H1 (cell line): ENCODE measurements around the gene NET1.

Experiments used
- EP300 ChIP-seq, 2 experiments: IDR thresholded peaks; 1 replicate in 1 of 2; 2 replicates in 1 of 2; pipeline ENCODE4 v1.6.1; 2011 to 2012; ENCODE audit warnings: low read depth in 2 of 2, low read length in 2 of 2, mild to moderate bottlenecking in 2 of 2, borderline replicate concordance in 1 of 2, inconsistent platforms in 1 of 2, moderate library complexity in 1 of 2
- SIN3A ChIP-seq, 2 experiments: IDR thresholded peaks in 1 of 2; conservative IDR thresholded peaks in 1 of 2; 2 replicates each; pipeline ENCODE4 v1.6.1; 2011 to 2012; ENCODE audit warnings: low read length in 2 of 2, improper control_type of control experiment in 1 of 2, low read depth in 1 of 2, mild to moderate bottlenecking in 1 of 2
- YY1 ChIP-seq: IDR thresholded peaks from 2 replicates; pipeline ENCODE4 v1.6.1; 2011; ENCODE audit warnings: low read depth, mild to moderate bottlenecking, low read length

- TF ChIP-seq EP300 (IDR thresholded peaks at IDR 0.05; ENCODE audit: borderline replicate concordance in 1 of 2, low read depth in 2 of 2, low read length in 2 of 2) (no peak), SIN3A (conservative IDR thresholded peaks at IDR 0.05 in 1 of 2, IDR thresholded peaks at IDR 0.05 in 1 of 2; ENCODE audit: low read depth in 1 of 2, low read length in 2 of 2) (no peak), YY1 (no peak)
Measured at GRCh38 chr10:5458425-5458824, 46.1 kb downstream of the NET1 start.
